ENCODE results near the gene DENND1A. TPM values are rescaled to one million over a fixed set of nuclear protein-coding genes. Genes with fewer than 3 reads are reported as not detected.

The DENND1A gene
- total RNA-seq, 1 experiment from 2014 or later: 29.7 TPM

- TF ChIP-seq EZH2phosphoT487 (IDR thresholded peaks at IDR 0.05; ENCODE audit: borderline replicate concordance, low read length): no peak
- TF ChIP-seq CTCF (conservative IDR thresholded peaks at IDR 0.05; ENCODE audit: low read depth, low read length): no peak
- no peak for TF ChIP-seq EZH2 (IDR thresholded peaks at IDR 0.05; ENCODE audit: low read length, unreplicated experiment)
- Histone ChIP-seq H4K20me1 (ENCODE audit: low read length) (no peaks in the 10 kb centered on the region), H3K4me2 (ENCODE audit: low read length) (no peak overlapping the region), H3K9me3 (ENCODE audit: low read length) (no peaks in the 10 kb centered on the region), H3K27ac (ENCODE audit: low read length) (no peak overlapping the region), H3K79me2 (ENCODE audit: low read length) (no peaks in the 10 kb centered on the region), H3K4me1 (ENCODE audit: insufficient read depth, low read length) (no peaks in the 10 kb centered on the region), H3K36me3 (ENCODE audit: low read depth, low read length) (no peaks in the 10 kb centered on the region), H3K27me3 (ENCODE audit: low read length) (peaks cover 9% of the 10 kb centered on the region; the same call in 1 of the 2 replicates), H2AFZ (ENCODE audit: low read length) (no peak overlapping the region), H3K4me3 (ENCODE audit: low read length) (no peak overlapping the region), H3F3A (ENCODE audit: low read length, unreplicated experiment) (no peaks in the 10 kb centered on the region), H3K9me2 (replicated peaks; ENCODE audit: low read length) (no peaks in the 10 kb centered on the region), H3K9ac (ENCODE audit: low read length) (no peak overlapping the region)
- BruUV-seq (replicated peaks): no TSS peak
- intact Hi-C loops (cut with micrococcal nuclease): no loop called here
- ChIA-PET CTCF (no interaction called here), POLR2A (ENCODE audit: unreplicated experiment) (interaction anchor here (0.6 kb wide), 1 partner anchor 502 kb away, joined by 3 read pairs; no protein-coding TSS in a partner anchor)
- no peak for ATAC-seq
- no peak for DNase-seq
These were observed 45.9 kb upstream of the DENND1A start for GRCh38 chr9:123975871-123976270.

GRCh38 chr9:123974471-123974870, 44.5 kb upstream of the DENND1A start:
- H3K9me2 ChIP-seq (replicated peaks; ENCODE audit: low read length): no peaks in the 10 kb centered on the region
- ATAC-seq (no peak), DNase-seq (no peak)
- no peaks in the 10 kb centered on the region for H3K79me2 ChIP-seq (ENCODE audit: low read length)
- BruUV-seq (replicated peaks): no TSS peak
- no peak overlapping the region for H3K4me2 ChIP-seq (ENCODE audit: low read length)
- H3K4me3 ChIP-seq (ENCODE audit: low read length): no peak overlapping the region
- no peak overlapping the region for H3K27ac ChIP-seq (ENCODE audit: low read length)
- intact Hi-C loops (cut with micrococcal nuclease): no loop called here
- H3K4me1 ChIP-seq (ENCODE audit: insufficient read depth, low read length): no peaks in the 10 kb centered on the region
- CTCF ChIA-PET: no interaction called here
- no peaks in the 10 kb centered on the region for H4K20me1 ChIP-seq (ENCODE audit: low read length)
- H2AFZ ChIP-seq (ENCODE audit: low read length): no peak overlapping the region
- TF ChIP-seq EZH2phosphoT487 (IDR thresholded peaks at IDR 0.05; ENCODE audit: borderline replicate concordance, low read length) (no peak), CTCF (conservative IDR thresholded peaks at IDR 0.05; ENCODE audit: low read depth, low read length) (no peak), EZH2 (IDR thresholded peaks at IDR 0.05; ENCODE audit: low read length, unreplicated experiment) (no peak)
- 0 out of 2 replicates have a peak, but pooled peaks cover 16% of the 10 kb centered on the region for H3K27me3 ChIP-seq (ENCODE audit: low read length)
- POLR2A ChIA-PET (ENCODE audit: unreplicated experiment): no interaction called here
- H3K36me3 ChIP-seq (ENCODE audit: low read depth, low read length): no peaks in the 10 kb centered on the region
- no peaks in the 10 kb centered on the region for H3K9me3 ChIP-seq (ENCODE audit: low read length)
- no peak overlapping the region for H3K9ac ChIP-seq (ENCODE audit: low read length)
- no peaks in the 10 kb centered on the region for H3F3A ChIP-seq (ENCODE audit: low read length, unreplicated experiment)

- no peaks in the 10 kb centered on the region for H3K9me2 ChIP-seq (replicated peaks; ENCODE audit: low read length)
- 0 out of 2 replicates have a peak, but pooled peaks cover 11% of the 10 kb centered on the region for H3K27me3 ChIP-seq (ENCODE audit: low read length)
- H3K9me3 ChIP-seq (ENCODE audit: low read length): no peaks in the 10 kb centered on the region
- H3K36me3 ChIP-seq (ENCODE audit: low read depth, low read length): no peaks in the 10 kb centered on the region
- no peak overlapping the region for H3K4me2 ChIP-seq (ENCODE audit: low read length)
- no peaks in the 10 kb centered on the region for H3K79me2 ChIP-seq (ENCODE audit: low read length)
- H4K20me1 ChIP-seq (ENCODE audit: low read length): no peaks in the 10 kb centered on the region
- intact Hi-C loops (cut with micrococcal nuclease): no loop called here
- no peaks in the 10 kb centered on the region for H3F3A ChIP-seq (ENCODE audit: low read length, unreplicated experiment)
- H3K27ac ChIP-seq (ENCODE audit: low read length): no peak overlapping the region
- POLR2A ChIA-PET (ENCODE audit: unreplicated experiment): no interaction called here
- CTCF ChIA-PET: no interaction called here
- BruUV-seq (replicated peaks): no TSS peak
- no peak for DNase-seq
- H3K4me1 ChIP-seq (ENCODE audit: insufficient read depth, low read length): no peaks in the 10 kb centered on the region
- no peak overlapping the region for H2AFZ ChIP-seq (ENCODE audit: low read length)
- no peak overlapping the region for H3K9ac ChIP-seq (ENCODE audit: low read length)
- TF ChIP-seq EZH2phosphoT487 (IDR thresholded peaks at IDR 0.05; ENCODE audit: borderline replicate concordance, low read length) (no peak), CTCF (conservative IDR thresholded peaks at IDR 0.05; ENCODE audit: low read depth, low read length) (no peak)
- no peak overlapping the region for H3K4me3 ChIP-seq (ENCODE audit: low read length)
- no peak for ATAC-seq
These were observed 43.8 kb upstream of the DENND1A start for GRCh38 chr9:123973590-123974223.

All from PC-3 (cell line).